ENCODE results near the gene ATP6V1F.
A peak's percentile ranks its signal among the peaks of the same experiment; 100 is the strongest.

The ATP6V1F gene

GRCh38 chr7:128829391-128830166 is 33.1 kb upstream of the ATP6V1F start:
- Histone ChIP-seq H3K4me1 (ENCODE audit: control insufficient read depth in 5 of 5, insufficient read depth in 5 of 5, low read length in 5 of 5) (peaks cover 7 to 55% (median 45%) of the 10 kb centered on the region in 5 donors), H3K27me3 (ENCODE audit: control insufficient read depth in 5 of 5, insufficient read depth in 4 of 5, low read length in 5 of 5) (peaks cover 4 to 25% (median 16%) of the 10 kb centered on the region in 5 donors), H3K4me3 (ENCODE audit: low read depth in 1 of 5, low read length in 5 of 5) (peak overlapping the region in 4 of 5 donors; percentile 39 to 66 (median 50)), H3K9ac (ENCODE audit: low read length in 5 of 5) (no peak overlapping the region), H3K9me3 (ENCODE audit: control insufficient read depth in 5 of 5, low read length in 5 of 5) (no peaks in the 10 kb centered on the region), H3K27ac (ENCODE audit: low read depth, low read length) (no peak overlapping the region), H3K36me3 (ENCODE audit: control insufficient read depth in 5 of 5, insufficient read depth in 5 of 5, low read length in 5 of 5) (no peaks in the 10 kb centered on the region)

GRCh38 chr7:128830231-128831177 is 32.2 kb upstream of the ATP6V1F start, which contains the start of gene FLNC:
Gene FLNC, plus strand, starts transcription at chr7:128830406. Its CDS starts 232 bp downstream, at chr7:128830638.
- H3K9me3 ChIP-seq (ENCODE audit: control insufficient read depth in 5 of 5, low read length in 5 of 5) = no peaks in the 10 kb centered on the region
- peaks cover 4 to 25% (median 16%) of the 10 kb centered on the region in 5 donors for H3K27me3 ChIP-seq (ENCODE audit: control insufficient read depth in 5 of 5, insufficient read depth in 4 of 5, low read length in 5 of 5)
- peaks cover 0 to under 1% (median 0%) of the 10 kb centered on the region in 5 donors for H3K36me3 ChIP-seq (ENCODE audit: control insufficient read depth in 5 of 5, insufficient read depth in 5 of 5, low read length in 5 of 5)
- peak within 1 kb of the TSS; percentile 23 for H3K27ac ChIP-seq (ENCODE audit: low read depth, low read length)
- peaks cover 7 to 55% (median 45%) of the 10 kb centered on the region in 5 donors for H3K4me1 ChIP-seq (ENCODE audit: control insufficient read depth in 5 of 5, insufficient read depth in 5 of 5, low read length in 5 of 5)
- H3K4me3 ChIP-seq (ENCODE audit: low read depth in 1 of 5, low read length in 5 of 5) = peak within 1 kb of the TSS; percentile 44 to 67 (median 62)
- H3K9ac ChIP-seq (ENCODE audit: low read length in 5 of 5) = peak within 1 kb of the TSS in 2 of 5 donors; percentile 8 to 64

GRCh38 chr7:128831178-128831993 is 31.3 kb upstream of the ATP6V1F start:
- Histone ChIP-seq H3K27me3 (ENCODE audit: control insufficient read depth in 5 of 5, insufficient read depth in 4 of 5, low read length in 5 of 5) (peaks cover 4 to 25% (median 16%) of the 10 kb centered on the region in 5 donors), H3K9ac (ENCODE audit: low read length in 5 of 5) (peak overlapping the region in 1 of 5 donors; percentile 16), H3K27ac (ENCODE audit: low read depth, low read length) (peak overlapping the region; percentile 23), H3K4me3 (ENCODE audit: low read depth in 1 of 5, low read length in 5 of 5) (peak overlapping the region in 4 of 5 donors; percentile 53 to 66 (median 61)), H3K36me3 (ENCODE audit: control insufficient read depth in 5 of 5, insufficient read depth in 5 of 5, low read length in 5 of 5) (peaks cover 0 to 3% (median 0%) of the 10 kb centered on the region in 5 donors), H3K9me3 (ENCODE audit: control insufficient read depth in 5 of 5, low read length in 5 of 5) (no peaks in the 10 kb centered on the region), H3K4me1 (ENCODE audit: control insufficient read depth in 5 of 5, insufficient read depth in 5 of 5, low read length in 5 of 5) (peaks cover 7 to 55% (median 50%) of the 10 kb centered on the region in 5 donors)

GRCh38 chr7:128831994-128832879 is 30.4 kb upstream of the ATP6V1F start:
- Histone ChIP-seq H3K27me3 (ENCODE audit: control insufficient read depth in 5 of 5, insufficient read depth in 4 of 5, low read length in 5 of 5) (peaks cover 4 to 25% (median 16%) of the 10 kb centered on the region in 5 donors), H3K36me3 (ENCODE audit: control insufficient read depth in 5 of 5, insufficient read depth in 5 of 5, low read length in 5 of 5) (peaks cover 0 to 3% (median 0%) of the 10 kb centered on the region in 5 donors), H3K4me1 (ENCODE audit: control insufficient read depth in 5 of 5, insufficient read depth in 5 of 5, low read length in 5 of 5) (peaks cover 7 to 55% (median 50%) of the 10 kb centered on the region in 5 donors), H3K27ac (ENCODE audit: low read depth, low read length) (peak overlapping the region; percentile 65), H3K9ac (ENCODE audit: low read length in 5 of 5) (peak overlapping the region in 3 of 5 donors; percentile 4 to 26 (median 20)), H3K9me3 (ENCODE audit: control insufficient read depth in 5 of 5, low read length in 5 of 5) (no peaks in the 10 kb centered on the region), H3K4me3 (ENCODE audit: low read depth in 1 of 5, low read length in 5 of 5) (peak overlapping the region; percentile 25 to 66 (median 60))

- Histone ChIP-seq H3K9me3 (ENCODE audit: control insufficient read depth in 5 of 5, low read length in 5 of 5) (no peaks in the 10 kb centered on the region), H3K36me3 (ENCODE audit: control insufficient read depth in 5 of 5, insufficient read depth in 5 of 5, low read length in 5 of 5) (peaks cover 0 to 5% (median 0%) of the 10 kb centered on the region in 5 donors), H3K27me3 (ENCODE audit: control insufficient read depth in 5 of 5, insufficient read depth in 4 of 5, low read length in 5 of 5) (peaks cover 4 to 25% (median 16%) of the 10 kb centered on the region in 5 donors), H3K27ac (ENCODE audit: low read depth, low read length) (peak overlapping the region; percentile 65), H3K4me3 (ENCODE audit: low read depth in 1 of 5, low read length in 5 of 5) (peak overlapping the region in 4 of 5 donors; percentile 7 to 47 (median 43)), H3K9ac (ENCODE audit: low read length in 5 of 5) (peak overlapping the region in 1 of 5 donors; percentile 4), H3K4me1 (ENCODE audit: control insufficient read depth in 5 of 5, insufficient read depth in 5 of 5, low read length in 5 of 5) (peaks cover 6 to 51% (median 48%) of the 10 kb centered on the region in 5 donors)
Observed at GRCh38 chr7:128832880-128833147, 29.8 kb upstream of the ATP6V1F start.

- Histone ChIP-seq H3K9me3 (ENCODE audit: control insufficient read depth in 5 of 5, low read length in 5 of 5) (no peaks in the 10 kb centered on the region), H3K9ac (ENCODE audit: low read length in 5 of 5) (peak overlapping the region in 1 of 5 donors; percentile 4), H3K27ac (ENCODE audit: low read depth, low read length) (peak overlapping the region; percentile 65), H3K4me1 (ENCODE audit: control insufficient read depth in 5 of 5, insufficient read depth in 5 of 5, low read length in 5 of 5) (peaks cover 3 to 46% (median 42%) of the 10 kb centered on the region in 5 donors), H3K36me3 (ENCODE audit: control insufficient read depth in 5 of 5, insufficient read depth in 5 of 5, low read length in 5 of 5) (peaks cover 0 to 7% (median 0%) of the 10 kb centered on the region in 5 donors), H3K27me3 (ENCODE audit: control insufficient read depth in 5 of 5, insufficient read depth in 4 of 5, low read length in 5 of 5) (peaks cover 4 to 25% (median 16%) of the 10 kb centered on the region in 5 donors), H3K4me3 (ENCODE audit: low read depth in 1 of 5, low read length in 5 of 5) (peak overlapping the region in 3 of 5 donors; percentile 40 to 47 (median 46))
Observed at GRCh38 chr7:128833148-128833945, 29.3 kb upstream of the ATP6V1F start.

- Histone ChIP-seq H3K27ac (ENCODE audit: low read depth, low read length) (no peak overlapping the region), H3K4me1 (ENCODE audit: control insufficient read depth in 5 of 5, insufficient read depth in 5 of 5, low read length in 5 of 5) (peaks cover 3 to 46% (median 39%) of the 10 kb centered on the region in 5 donors), H3K27me3 (ENCODE audit: control insufficient read depth in 5 of 5, insufficient read depth in 4 of 5, low read length in 5 of 5) (peaks cover 4 to 25% (median 16%) of the 10 kb centered on the region in 5 donors), H3K9me3 (ENCODE audit: control insufficient read depth in 5 of 5, low read length in 5 of 5) (no peaks in the 10 kb centered on the region), H3K4me3 (ENCODE audit: low read depth in 1 of 5, low read length in 5 of 5) (peak overlapping the region in 1 of 5 donors; percentile 37), H3K9ac (ENCODE audit: low read length in 5 of 5) (no peak overlapping the region), H3K36me3 (ENCODE audit: control insufficient read depth in 5 of 5, insufficient read depth in 5 of 5, low read length in 5 of 5) (peaks cover 0 to 8% (median 0%) of the 10 kb centered on the region in 5 donors)
Observed at GRCh38 chr7:128833946-128834325, 28.7 kb upstream of the ATP6V1F start.

GRCh38 chr7:128835231-128835751 is 27.4 kb upstream of the ATP6V1F start:
- Histone ChIP-seq H3K27ac (ENCODE audit: low read depth, low read length) (no peak overlapping the region), H3K36me3 (ENCODE audit: control insufficient read depth in 5 of 5, insufficient read depth in 5 of 5, low read length in 5 of 5) (peaks cover 0 to 17% (median 0%) of the 10 kb centered on the region in 5 donors), H3K27me3 (ENCODE audit: control insufficient read depth in 5 of 5, insufficient read depth in 4 of 5, low read length in 5 of 5) (peaks cover 4 to 20% (median 14%) of the 10 kb centered on the region in 5 donors), H3K9ac (ENCODE audit: low read length in 5 of 5) (no peak overlapping the region), H3K9me3 (ENCODE audit: control insufficient read depth in 5 of 5, low read length in 5 of 5) (no peaks in the 10 kb centered on the region), H3K4me1 (ENCODE audit: control insufficient read depth in 5 of 5, insufficient read depth in 5 of 5, low read length in 5 of 5) (peaks cover 2 to 36% (median 29%) of the 10 kb centered on the region in 5 donors), H3K4me3 (ENCODE audit: low read depth in 1 of 5, low read length in 5 of 5) (no peak overlapping the region)

Measured in subcutaneous abdominal adipose tissue (tissue), 5 donors.